ENCODE results near the gene WDPCP. TPM values are rescaled to one million over a fixed set of nuclear protein-coding genes. Genes with fewer than 3 reads are reported as not detected.

WDPCP gene
- total and polyA plus RNA-seq, 2 of the 13 experiments (the other 11 are each of a cell fraction or from before 2014, with no cell fraction given) = 2.9 to 5.2 TPM

DNA sequence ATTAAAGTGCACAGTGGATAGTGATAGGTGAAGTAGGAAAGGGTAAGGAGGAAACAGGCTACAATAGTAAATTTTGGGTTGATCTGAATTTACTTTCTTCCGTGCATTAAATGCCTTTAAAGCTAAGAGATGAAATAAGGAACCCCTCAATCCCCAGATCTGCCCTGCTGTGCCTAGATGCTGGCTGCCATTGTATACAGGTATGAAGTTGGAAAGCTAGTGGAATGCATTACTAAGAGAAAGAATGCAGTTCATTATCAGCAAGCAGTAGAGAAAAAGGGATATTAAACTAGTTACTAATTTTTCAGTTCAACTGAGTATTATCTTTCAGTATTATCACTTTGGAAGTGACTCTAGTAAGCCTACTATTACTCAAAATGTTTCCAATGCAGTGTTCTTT, 93.3 kb downstream of the WDPCP start (continued):
- TF ChIP-seq ZNF407 (CRISPR knock-in tag; IDR thresholded peaks at IDR 0.05; ENCODE audit: not compliant biosample characterization) = no peak

GRCh38 chr2:63494100-63494499, 94.2 kb downstream of the WDPCP start:
- Histone ChIP-seq H3K9me3 (ENCODE audit: low read length) (no peaks in the 10 kb centered on the region), H3K9ac (ENCODE audit: insufficient read depth, low read depth, low read length) (no peak overlapping the region), H3K27me3 (ENCODE audit: control insufficient read depth in 1 of 2, insufficient read depth in 2 of 2, low read length in 2 of 2) (no peaks in the 10 kb centered on the region), H4K20me1 (ENCODE audit: insufficient read depth, low read length) (no peaks in the 10 kb centered on the region), H3K4me3 (replicated peaks in 1 of 3; ENCODE audit: insufficient read depth in 1 of 3, low read depth in 2 of 3, low read length in 3 of 3) (no peak overlapping the region), H3K27ac (ENCODE audit: extremely low read length, insufficient read depth, low read length) (no peak overlapping the region), H3K4me2 (ENCODE audit: low read depth, low read length) (no peak overlapping the region), H2AFZ (ENCODE audit: low read length) (no peak overlapping the region), H3K79me2 (ENCODE audit: insufficient read depth, low read length) (no peaks in the 10 kb centered on the region), H3K4me1 (ENCODE audit: insufficient read depth, low read length) (no peaks in the 10 kb centered on the region), H3K36me3 (replicated peaks in 1 of 2; ENCODE audit: control insufficient read depth in 1 of 2, insufficient read depth in 2 of 2, low read length in 2 of 2) (no peaks in the 10 kb centered on the region)
- in situ Hi-C loops (cut with HindIII; ENCODE audit: extremely low pct_ligation_motif_present, low pct_unique_long_range_greater_than_20kb) (no loop called here), intact Hi-C loops (cut with micrococcal nuclease; ENCODE audit: unreplicated experiment) (no loop called here)
- no peak for DNase-seq (ENCODE audit: low spot score)
- POLR2A ChIA-PET = no interaction called here
- no TSS peak for BruUV-seq (replicated peaks)
- WGBS (ENCODE audit: low lambda C conversion rate) = 79% methylated on average over 7 of the region's 7 CpGs
- CTCF ChIA-PET (ENCODE audit: low intra/inter-chr PET ratio, low total read pairs) = no interaction called here
- peak; percentile 88 for TF ChIP-seq CREB1 (IDR thresholded peaks at IDR 0.05)
- no peak for TF ChIP-seq CREB1 (CRISPR knock-in tag; IDR thresholded peaks at IDR 0.05)
- TF ChIP-seq MLXIP (CRISPR knock-in tag; IDR thresholded peaks at IDR 0.05; ENCODE audit: borderline replicate concordance) = no peak
- FAIRE-seq = no peak
- no peak for ATAC-seq

Measured in HepG2 (cell line).